Naive thymus-derived CD8-positive, alpha-beta T cell (primary cell): ENCODE results near the gene BMPR1A. TPM values are rescaled to one million over a fixed set of nuclear protein-coding genes. Genes with fewer than 3 reads are reported as not detected.

Experiments
- ATAC-seq, 2 donors: fragments of 150-1000 bp; cut with Tn5 transposase in 1 of 2; sonication (Bioruptor Pico), chemical (Tn5 transposase) in 1 of 2; 1 replicate in 1 of 2; 2 replicates in 1 of 2; pipeline ENCODE4 v1.10.0; 2021; ENCODE audit warnings: mild to moderate bottlenecking in 2 of 2, moderate library complexity in 2 of 2
- POLR2A ChIA-PET: fragments of 350-600 bp; sonication (Branson Sonifier 250); formaldehyde crosslinking; loops from one replicate; lab custom pipeline; 2021; ENCODE audit warnings: antibody characterized with exemption; lab: Charles Lee
- DNase-seq, 10 donors: peaks; one replicate each; pipeline versions ENCODE4 v3.0.0 to v3.0.0-alpha.2; 2020 to 2022
- H3K27ac Mint-ChIP-seq, 10 donors: one replicate each; pipeline ENCODE4 v1.8.0; 2020 to 2022; ENCODE audit warnings: mild to moderate bottlenecking in 10 of 10, mixed read lengths in 10 of 10, moderate library complexity in 4 of 10, inconsistent platforms in 1 of 10
- H3K27me3 Mint-ChIP-seq, 5 donors: one replicate each; pipeline ENCODE4 v1.8.0; 2021 to 2022; ENCODE audit warnings: mixed read lengths in 5 of 5
- H3K36me3 Mint-ChIP-seq, 3 donors: one replicate each; pipeline ENCODE4 v1.8.0; 2020 to 2022; ENCODE audit warnings: mixed read lengths in 3 of 3, mild to moderate bottlenecking in 2 of 3, inconsistent platforms in 1 of 3
- H3K4me1 Mint-ChIP-seq, 4 donors: one replicate each; pipeline ENCODE4 v1.8.0; 2021 to 2022; ENCODE audit warnings: mixed read lengths in 4 of 4
- H3K4me3 Mint-ChIP-seq, 10 donors: one replicate each; pipeline ENCODE4 v1.8.0; 2020 to 2022; ENCODE audit warnings: mild to moderate bottlenecking in 10 of 10, mixed read lengths in 10 of 10, moderate library complexity in 6 of 10, inconsistent platforms in 1 of 10
- H3K9me3 Mint-ChIP-seq, 9 donors: one replicate each; pipeline ENCODE4 v1.8.0; 2020 to 2022; ENCODE audit warnings: mixed read lengths in 9 of 9, mild to moderate bottlenecking in 3 of 9, inconsistent platforms in 1 of 9, moderate library complexity in 1 of 9
- polyA plus RNA-seq, 3 donors: library from polyadenylated mRNA; unstranded; fragments of 300-500 nt; fragmentation: Illumina TruSeq; gene quantifications; one replicate each; pipeline ENCODE4 v1.2.3, GENCODE V29; 2021
- total RNA-seq, 8 experiments: library from RNA in 2 of 8; stranded (reverse) in 2 of 8; gene quantifications; one replicate each; pipeline ENCODE4 v1.2.3 and lab custom pipeline; 2021 to 2026

Gene BMPR1A
- total and polyA plus RNA-seq, 5 experiments from 2014 or later, result 1.1 to 11.0 (median 5.2) TPM

DNA sequence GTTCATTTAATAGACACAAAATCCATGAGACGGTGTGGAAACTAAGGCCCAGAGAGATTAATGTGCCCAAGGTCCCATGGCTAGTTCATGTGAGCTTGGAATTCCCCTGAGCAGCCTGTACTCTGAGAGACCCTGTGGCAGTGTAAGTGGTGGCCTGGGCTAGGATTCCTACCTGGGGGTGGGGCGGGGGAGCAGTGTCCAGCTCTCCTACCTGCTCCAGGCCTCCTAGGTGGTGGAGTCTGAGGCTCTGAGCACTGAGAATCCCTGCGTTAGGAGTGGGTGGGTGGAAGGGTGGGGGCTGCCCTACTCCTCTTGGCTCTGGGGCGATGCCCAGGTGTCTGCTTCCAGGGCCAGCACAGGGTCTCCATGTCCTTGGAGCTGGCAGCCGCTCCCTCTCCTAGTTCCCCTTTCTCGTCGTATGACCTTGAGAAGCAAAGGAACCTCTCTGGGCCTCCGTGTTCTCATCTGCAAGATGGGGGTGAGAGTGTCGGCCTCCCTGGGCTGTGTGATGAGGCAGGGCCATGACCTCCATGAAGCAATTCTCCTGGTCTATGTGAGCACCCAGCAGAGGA, 204.5 kb downstream of the BMPR1A start:
- peak in 1 of 10 donors; percentile 23 for DNase-seq
- no peak overlapping the region for H3K4me3 Mint-ChIP-seq
- H3K27me3 Mint-ChIP-seq, result no peaks in the 10 kb centered on the region
- H3K27ac Mint-ChIP-seq, result no peak overlapping the region
- H3K4me1 Mint-ChIP-seq, result peaks cover 2 to 12% (median 7%) of the 10 kb centered on the region in 4 donors
- no peaks in the 10 kb centered on the region for H3K36me3 Mint-ChIP-seq
- no peak for ATAC-seq
- POLR2A ChIA-PET, result no interaction called here
- no peaks in the 10 kb centered on the region for H3K9me3 Mint-ChIP-seq

DNA sequence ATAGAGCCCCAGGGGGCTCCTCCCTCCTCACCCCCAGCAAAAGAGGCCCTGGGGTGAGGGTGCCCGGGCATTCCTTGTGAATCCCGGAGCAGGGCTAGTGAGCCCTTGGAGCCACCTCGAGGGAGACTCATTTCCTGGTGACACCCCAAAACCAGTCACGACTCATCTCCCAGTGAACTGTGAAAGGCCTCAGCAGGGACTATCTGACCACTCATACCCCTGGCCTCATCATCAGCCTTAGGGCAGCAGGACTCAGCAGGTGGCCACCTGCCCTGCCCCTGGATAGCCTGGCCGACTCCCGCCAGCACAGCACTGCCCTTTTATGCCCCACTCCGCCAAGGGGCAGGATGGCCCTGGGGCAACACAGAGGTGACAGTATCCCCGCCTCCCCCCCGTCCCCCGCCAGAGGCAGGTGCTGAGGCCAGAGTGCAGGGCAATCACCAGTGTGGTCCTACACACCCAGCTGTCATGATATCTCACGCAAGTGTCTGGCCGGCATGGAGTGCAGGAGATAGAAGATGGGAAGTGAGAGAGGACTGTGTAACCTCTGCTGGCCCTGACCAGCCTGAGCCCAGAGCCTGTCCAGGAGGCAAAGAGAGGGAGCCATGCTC, 205.2 kb downstream of the BMPR1A start:
- ATAC-seq (no peak), DNase-seq (peak in 1 of 10 donors; percentile 57)
- Mint-ChIP-seq H3K9me3 (no peaks in the 10 kb centered on the region), H3K36me3 (no peaks in the 10 kb centered on the region), H3K27me3 (no peaks in the 10 kb centered on the region), H3K4me3 (no peak overlapping the region), H3K4me1 (peaks cover 5 to 16% (median 13%) of the 10 kb centered on the region in 4 donors), H3K27ac (peak overlapping the region in 2 of 10 donors; percentile 9 to 63)
- POLR2A ChIA-PET, result no interaction called here

DNA sequence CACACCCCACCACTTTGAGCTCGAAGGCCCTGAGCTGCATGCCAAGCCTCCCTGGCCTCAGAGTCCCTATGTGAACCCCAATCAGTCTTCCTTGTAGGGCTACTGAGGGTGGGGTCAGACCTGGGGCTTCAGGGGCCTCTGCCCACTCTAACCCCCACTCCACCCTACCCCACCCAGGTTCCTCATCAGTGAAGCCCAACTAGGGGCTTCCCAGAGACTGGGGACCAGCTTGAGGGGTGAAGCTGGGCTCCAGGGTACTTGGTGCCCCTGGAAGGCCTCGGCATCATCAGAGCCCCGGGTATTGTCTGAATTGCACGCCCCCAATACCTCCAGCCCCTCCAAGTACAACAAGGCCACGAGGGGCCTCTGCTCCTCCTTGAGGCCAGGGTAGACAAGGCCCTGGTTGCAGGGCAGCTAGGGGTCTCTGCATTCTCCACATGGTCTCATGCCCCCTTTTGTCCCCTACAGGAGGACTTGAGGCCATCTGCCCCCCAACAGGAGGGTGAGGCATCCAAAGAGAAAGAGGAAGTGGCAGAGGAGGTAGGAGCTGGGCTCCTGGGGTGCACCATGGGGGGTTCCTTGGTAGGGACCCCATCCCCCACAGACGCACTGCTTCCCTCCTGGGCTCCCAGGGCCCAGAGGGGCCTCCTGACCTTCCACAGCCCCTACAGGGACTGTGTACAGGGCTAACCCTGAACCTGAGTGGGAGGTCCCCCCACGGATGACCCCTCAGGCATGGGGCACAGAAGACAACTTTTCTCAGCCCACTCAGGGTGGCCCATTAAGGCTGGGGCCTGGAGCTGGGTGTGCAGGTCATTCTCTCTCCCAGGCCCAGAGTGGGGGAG, 205.9 kb downstream of the BMPR1A start:
- POLR2A ChIA-PET, result interaction anchor here (1.1 kb wide), 1 partner anchor 9 kb away, joined by 4 read pairs; no protein-coding TSS in a partner anchor
- no peaks in the 10 kb centered on the region for H3K27me3 Mint-ChIP-seq
- ATAC-seq (no peak), DNase-seq (peak in 1 of 10 donors; percentile 47)
- H3K4me3 Mint-ChIP-seq, result no peak overlapping the region
- H3K36me3 Mint-ChIP-seq, result no peaks in the 10 kb centered on the region
- H3K27ac Mint-ChIP-seq, result no peak overlapping the region
- peaks cover 6 to 22% (median 18%) of the 10 kb centered on the region in 4 donors for H3K4me1 Mint-ChIP-seq
- H3K9me3 Mint-ChIP-seq, result no peaks in the 10 kb centered on the region

DNA sequence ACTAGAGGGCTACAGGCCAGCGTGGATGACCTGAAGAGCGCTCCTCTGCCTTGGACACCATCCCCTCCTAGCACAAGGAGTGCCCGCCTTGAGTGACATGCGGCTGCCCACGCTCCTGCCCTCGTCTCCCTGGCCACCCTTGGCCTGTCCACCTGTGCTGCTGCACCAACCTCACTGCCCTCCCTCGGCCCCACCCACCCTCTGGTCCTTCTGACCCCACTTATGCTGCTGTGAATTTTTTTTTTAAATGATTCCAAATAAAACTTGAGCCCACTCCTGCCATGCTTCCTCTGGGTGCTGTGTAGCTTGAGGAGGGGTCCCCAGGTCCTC, 206.5 kb downstream of the BMPR1A start:
- no peaks in the 10 kb centered on the region for H3K36me3 Mint-ChIP-seq
- POLR2A ChIA-PET, result interaction anchor here (1.1 kb wide), 1 partner anchor 8 kb away, joined by 4 read pairs; no protein-coding TSS in a partner anchor
- ATAC-seq (no peak), DNase-seq (no peak)
- peak overlapping the region in 1 of 10 donors; percentile 43 for H3K4me3 Mint-ChIP-seq
- peaks cover 8 to 28% (median 21%) of the 10 kb centered on the region in 4 donors for H3K4me1 Mint-ChIP-seq
- H3K27me3 Mint-ChIP-seq, result no peaks in the 10 kb centered on the region
- H3K9me3 Mint-ChIP-seq, result no peaks in the 10 kb centered on the region
- H3K27ac Mint-ChIP-seq, result no peak overlapping the region

DNA sequence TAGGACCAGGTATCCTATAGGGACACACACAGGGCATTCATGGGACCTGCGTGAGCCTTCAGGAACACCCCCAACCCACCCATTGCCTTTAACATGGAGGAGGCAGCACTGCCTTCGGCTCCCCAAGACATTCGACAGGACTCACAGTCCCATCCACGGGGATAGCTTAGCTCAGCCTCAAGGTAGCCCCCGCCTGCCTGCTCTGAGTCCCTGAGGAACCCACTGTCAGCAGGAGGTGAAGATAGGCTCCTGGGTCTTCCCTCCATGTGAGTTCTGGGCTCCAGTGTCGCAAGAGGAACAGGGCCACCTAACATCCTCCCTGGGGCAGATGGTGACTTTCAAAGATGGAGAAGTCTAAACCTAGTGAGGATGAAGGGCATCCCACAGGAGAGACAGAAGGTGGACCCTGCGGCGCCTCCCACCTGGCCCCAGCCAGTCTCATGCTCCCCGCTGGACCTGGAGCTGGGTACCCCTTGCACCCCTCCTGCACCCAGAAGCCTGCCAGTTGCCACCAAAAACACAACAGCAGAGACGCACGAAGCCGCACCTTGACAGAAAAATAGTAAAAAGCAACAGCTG, 207.0 kb downstream of the BMPR1A start:
- no peaks in the 10 kb centered on the region for H3K27me3 Mint-ChIP-seq
- POLR2A ChIA-PET, result no interaction called here
- DNase-seq, result no peak

DNA sequence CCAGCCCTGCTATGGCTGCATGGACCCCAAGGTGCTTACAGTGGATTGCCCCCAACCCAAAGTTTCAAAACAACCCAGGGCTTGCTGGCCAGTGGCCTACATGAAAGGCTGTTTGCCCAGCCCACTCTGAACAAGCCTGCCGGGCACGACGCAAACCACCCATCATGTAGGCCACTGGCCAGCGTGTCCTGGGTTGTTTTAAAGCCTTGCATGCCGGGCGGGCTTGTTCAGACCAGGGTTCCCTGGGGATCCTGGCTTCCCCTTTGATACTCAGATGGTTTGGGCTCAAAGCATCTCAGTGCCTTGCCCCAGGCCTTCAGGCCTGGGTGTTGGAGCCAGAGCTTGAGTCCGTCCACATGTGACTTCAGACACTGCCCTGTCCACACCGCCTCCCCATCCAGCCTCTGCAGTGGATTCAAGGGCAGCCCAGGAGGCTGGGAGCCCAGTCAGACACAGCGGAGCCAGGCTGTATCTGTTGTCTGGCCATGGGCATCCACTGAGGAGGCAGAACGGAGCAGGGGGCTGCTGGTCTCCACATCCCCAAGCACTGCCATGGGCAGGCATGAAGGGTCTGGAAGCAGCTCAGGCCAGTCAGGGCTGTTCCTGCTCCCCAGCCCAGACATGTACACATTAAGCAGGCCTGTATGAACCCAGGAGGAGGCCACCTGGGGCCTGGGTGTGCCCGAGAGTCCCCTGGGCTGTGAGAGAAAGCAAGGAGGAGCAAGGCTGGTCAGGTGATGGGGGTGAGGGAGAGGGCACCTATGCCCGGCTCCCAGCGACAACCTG, 207.8 kb downstream of the BMPR1A start:
- Mint-ChIP-seq H3K36me3 (no peaks in the 10 kb centered on the region), H3K4me1 (peaks cover 10 to 38% (median 29%) of the 10 kb centered on the region in 4 donors), H3K27ac (no peak overlapping the region), H3K27me3 (peaks cover 0 to 2% (median 0%) of the 10 kb centered on the region in 5 donors), H3K9me3 (no peaks in the 10 kb centered on the region), H3K4me3 (no peak overlapping the region)
- POLR2A ChIA-PET, result no interaction called here
- ATAC-seq (no peak), DNase-seq (peak in 1 of 10 donors; percentile 55)

More for the DNA sequence above, 207.0 kb downstream of the BMPR1A start:
- Mint-ChIP-seq H3K4me3 (no peak overlapping the region), H3K27ac (no peak overlapping the region), H3K9me3 (no peaks in the 10 kb centered on the region), H3K36me3 (no peaks in the 10 kb centered on the region), H3K4me1 (peaks cover 8 to 32% (median 23%) of the 10 kb centered on the region in 4 donors)
- no peak for ATAC-seq

DNA sequence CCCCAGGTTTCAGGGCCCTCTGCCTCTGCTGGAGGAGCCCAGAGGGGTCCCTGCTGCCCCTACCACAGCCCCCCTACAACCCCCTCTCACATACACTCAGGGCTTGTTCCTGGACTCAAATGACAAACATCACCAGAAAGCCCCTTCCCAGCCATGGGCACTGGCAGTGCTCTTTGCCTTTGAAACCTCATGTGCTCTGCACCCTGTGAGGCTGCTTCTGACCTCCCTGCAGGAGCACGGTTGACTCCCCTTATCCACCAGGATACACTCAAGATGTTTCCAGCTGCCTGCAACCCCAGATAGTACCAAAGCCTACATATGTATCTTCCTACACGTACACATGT, 208.4 kb downstream of the BMPR1A start:
- Mint-ChIP-seq H3K9me3 (no peaks in the 10 kb centered on the region), H3K4me1 (peaks cover 10 to 41% (median 33%) of the 10 kb centered on the region in 4 donors), H3K36me3 (no peaks in the 10 kb centered on the region), H3K27me3 (peaks cover 0 to 2% (median 0%) of the 10 kb centered on the region in 5 donors), H3K27ac (peak overlapping the region in 1 of 10 donors; percentile 48), H3K4me3 (no peak overlapping the region)
- POLR2A ChIA-PET, result no interaction called here
- ATAC-seq (no peak), DNase-seq (no peak)

DNA sequence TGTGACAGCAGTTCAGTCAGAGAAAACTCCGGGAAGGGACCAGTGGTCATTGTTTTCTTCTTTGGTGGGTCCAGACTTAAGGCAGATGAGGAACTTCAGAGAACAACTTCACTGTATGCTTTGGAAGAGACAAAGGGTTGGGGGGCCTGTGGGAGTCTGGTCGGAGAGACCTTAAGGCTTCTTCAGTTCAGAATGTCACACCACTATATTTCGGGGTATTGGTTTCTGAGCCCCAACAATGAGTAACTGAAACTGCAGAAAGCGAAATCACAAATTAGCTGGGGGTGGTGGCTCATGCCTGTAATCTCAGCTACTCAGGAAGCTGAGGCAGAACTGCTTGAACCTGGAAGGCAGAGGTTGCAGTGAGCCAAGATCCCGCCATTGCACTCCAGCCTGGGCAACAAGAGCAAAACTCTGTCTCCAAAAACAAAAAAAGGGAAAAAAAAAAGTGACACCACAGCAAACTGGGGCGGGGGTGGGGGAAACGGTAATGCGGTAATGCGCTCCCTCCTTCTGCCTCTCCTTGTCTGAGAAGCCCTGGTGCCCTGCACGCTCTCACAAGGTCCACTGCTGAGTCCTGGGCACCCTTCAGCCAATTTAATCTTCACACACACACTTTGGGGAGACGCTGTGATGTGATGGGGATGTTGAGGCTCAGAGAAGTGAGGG, 209.7 kb downstream of the BMPR1A start:
- Mint-ChIP-seq H3K4me3 (peak overlapping the region; percentile 69 to 89 (median 83)), H3K27ac (peak overlapping the region; percentile 9 to 96 (median 86)), H3K27me3 (peaks cover 0 to 2% (median 0%) of the 10 kb centered on the region in 5 donors), H3K9me3 (no peaks in the 10 kb centered on the region), H3K36me3 (no peaks in the 10 kb centered on the region), H3K4me1 (peaks cover 12 to 49% (median 39%) of the 10 kb centered on the region in 4 donors)
- DNase-seq (no peak), ATAC-seq (peak; percentile 4)
- POLR2A ChIA-PET, result interaction anchor here (0.6 to 1.6 kb wide), 11 partner anchors 8 to 1228 kb away, joined by 3 to 11 read pairs (median 6); partner anchors contain the start of genes GLUD1 and SHLD2

DNA sequence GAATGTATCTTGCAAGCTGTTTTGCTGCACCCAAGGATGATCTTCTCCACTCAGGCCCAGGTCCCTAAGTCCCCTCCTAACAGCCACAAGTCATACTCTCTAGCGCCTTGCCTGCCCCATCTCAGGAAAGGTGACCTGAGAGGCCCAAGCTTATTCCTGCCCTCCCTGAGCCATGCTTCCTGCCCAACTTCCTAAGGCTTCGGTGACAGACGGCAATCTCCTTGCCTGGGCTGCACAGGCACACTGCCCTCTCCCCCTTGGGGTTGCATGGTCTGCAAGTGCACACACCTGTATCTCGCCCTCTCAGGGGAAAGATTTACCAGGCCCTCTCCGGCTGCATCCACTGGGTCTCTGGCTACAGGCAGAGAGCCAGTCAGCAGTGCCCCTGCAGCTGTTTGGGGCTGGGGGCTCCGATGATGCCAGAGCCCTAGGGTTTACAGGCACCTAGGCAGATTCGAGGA, 211.1 kb downstream of the BMPR1A start:
- POLR2A ChIA-PET, result interaction anchor here (0.8 to 2.7 kb wide), 4 partner anchors 16 to 29 kb away, joined by 3 to 14 read pairs (median 4); no protein-coding TSS in a partner anchor
- ATAC-seq (no peak), DNase-seq (peak in 1 of 10 donors; percentile 50)
- no peaks in the 10 kb centered on the region for H3K9me3 Mint-ChIP-seq
- peak overlapping the region in 6 of 10 donors; percentile 14 to 80 (median 42) for H3K4me3 Mint-ChIP-seq
- H3K36me3 Mint-ChIP-seq, result no peaks in the 10 kb centered on the region
- H3K27ac Mint-ChIP-seq, result peak overlapping the region in 3 of 10 donors; percentile 7 to 76 (median 70)
- peaks cover 0 to 2% (median 0%) of the 10 kb centered on the region in 5 donors for H3K27me3 Mint-ChIP-seq
- H3K4me1 Mint-ChIP-seq, result peaks cover 16 to 59% (median 47%) of the 10 kb centered on the region in 4 donors

DNA sequence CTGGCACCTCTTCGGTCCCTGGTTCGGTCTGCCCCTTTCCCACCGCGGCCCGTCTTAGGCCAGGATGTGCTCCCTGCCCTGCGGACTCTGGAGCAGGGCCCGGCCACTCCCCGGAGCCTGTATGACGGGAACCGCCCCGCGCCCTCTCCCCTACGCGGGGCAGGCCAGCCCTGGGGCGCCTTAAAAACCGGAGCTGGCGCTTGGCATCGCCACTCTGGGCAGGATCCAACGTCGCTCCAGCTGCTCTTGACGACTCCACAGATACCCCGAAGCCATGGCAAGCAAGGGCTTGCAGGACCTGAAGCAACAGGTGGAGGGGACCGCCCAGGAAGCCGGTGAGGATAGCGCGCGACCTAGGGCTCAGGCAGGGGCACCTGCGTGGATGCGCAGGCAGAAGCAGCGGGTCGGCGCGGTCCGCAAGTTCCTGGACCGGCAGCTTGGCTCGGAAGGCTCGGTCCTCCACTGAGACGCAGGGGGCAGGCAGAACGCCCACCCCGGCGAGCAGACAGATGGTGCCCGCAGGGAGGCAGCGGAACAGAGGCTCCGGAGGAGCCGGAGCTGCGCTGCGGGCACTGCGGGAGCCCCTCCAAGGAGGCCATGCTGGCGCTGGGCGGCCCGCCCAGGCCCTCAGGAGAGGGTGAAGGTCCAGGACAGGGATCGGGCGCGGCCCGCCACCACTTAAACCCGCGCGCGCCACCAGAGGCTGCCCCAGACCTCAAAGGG, 212.0 kb downstream of the BMPR1A start, which contains the start of gene ADIRF:
TSS of gene ADIRF (plus strand) at position 212 of the 723 bp plus-strand sequence. CDS start at position 275, 63 bp downstream.
- DNase-seq (peak in 3 of 10 donors; percentile 24 to 65 (median 36)), ATAC-seq (peak in 1 of 2 donors; percentile 5)
- H3K9me3 Mint-ChIP-seq, result no peaks in the 10 kb centered on the region
- H3K36me3 Mint-ChIP-seq, result no peaks in the 10 kb centered on the region
- H3K27me3 Mint-ChIP-seq, result peaks cover 0 to 2% (median 0%) of the 10 kb centered on the region in 5 donors
- POLR2A ChIA-PET, result interaction anchor here (0.8 to 2.7 kb wide), 6 partner anchors 9 to 30 kb away, joined by 3 to 14 read pairs (median 4); no protein-coding TSS in a partner anchor
- peak within 1 kb of the TSS in 6 of 10 donors; percentile 7 to 97 (median 75) for H3K27ac Mint-ChIP-seq
- peak within 1 kb of the TSS; percentile 47 to 80 (median 69) for H3K4me3 Mint-ChIP-seq
- H3K4me1 Mint-ChIP-seq, result peaks cover 19 to 68% (median 50%) of the 10 kb centered on the region in 4 donors
